Measurements from ENCODE around the gene RFPL2.
"Not testable (repeated sequence)": the region's sequence is repeated elsewhere in the genome, so short reads cannot be mapped to it uniquely, and the experiment has no call there.

DNA sequence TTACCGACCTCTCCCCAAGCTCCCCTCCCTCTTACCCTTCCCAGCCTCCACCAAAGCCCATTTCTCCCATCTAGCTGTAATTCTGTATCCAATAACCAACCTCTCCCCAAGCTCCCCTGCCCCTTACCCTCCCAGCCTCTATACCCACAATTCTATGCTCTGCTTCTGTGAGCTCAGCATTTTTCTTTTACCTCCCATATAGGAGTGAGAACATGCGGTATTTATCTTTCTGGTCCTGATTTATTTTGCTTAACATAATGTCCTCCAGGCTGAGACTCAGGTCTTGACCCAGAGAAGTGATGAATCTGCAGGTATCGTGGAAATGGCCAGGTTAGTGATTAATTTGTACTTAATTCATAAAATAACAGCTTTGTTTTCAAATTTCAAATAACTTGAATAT is 9.0 kb downstream of the RFPL2 start:
- not testable (repeated sequence) for TF ChIP-seq POLR2A (IDR thresholded peaks at IDR 0.05)
- TF ChIP-seq, protein P1, sequence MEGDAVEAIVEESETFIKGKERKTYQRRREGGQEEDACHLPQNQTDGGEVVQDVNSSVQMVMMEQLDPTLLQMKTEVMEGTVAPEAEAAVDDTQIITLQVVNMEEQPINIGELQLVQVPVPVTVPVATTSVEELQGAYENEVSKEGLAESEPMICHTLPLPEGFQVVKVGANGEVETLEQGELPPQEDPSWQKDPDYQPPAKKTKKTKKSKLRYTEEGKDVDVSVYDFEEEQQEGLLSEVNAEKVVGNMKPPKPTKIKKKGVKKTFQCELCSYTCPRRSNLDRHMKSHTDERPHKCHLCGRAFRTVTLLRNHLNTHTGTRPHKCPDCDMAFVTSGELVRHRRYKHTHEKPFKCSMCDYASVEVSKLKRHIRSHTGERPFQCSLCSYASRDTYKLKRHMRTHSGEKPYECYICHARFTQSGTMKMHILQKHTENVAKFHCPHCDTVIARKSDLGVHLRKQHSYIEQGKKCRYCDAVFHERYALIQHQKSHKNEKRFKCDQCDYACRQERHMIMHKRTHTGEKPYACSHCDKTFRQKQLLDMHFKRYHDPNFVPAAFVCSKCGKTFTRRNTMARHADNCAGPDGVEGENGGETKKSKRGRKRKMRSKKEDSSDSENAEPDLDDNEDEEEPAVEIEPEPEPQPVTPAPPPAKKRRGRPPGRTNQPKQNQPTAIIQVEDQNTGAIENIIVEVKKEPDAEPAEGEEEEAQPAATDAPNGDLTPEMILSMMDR (IDR thresholded peaks at IDR 0.05) = not testable (repeated sequence)
